ENCODE measurements around the gene PDE4D. TPM values are rescaled to one million over a fixed set of nuclear protein-coding genes. Genes with fewer than 3 reads are reported as not detected.

Gene PDE4D
- total and polyA plus RNA-seq, 2 of the 4 experiments (the other 2 are of a cell fraction) = 1.4 to 7.9 TPM

- dilution Hi-C loops (cut with HindIII; ENCODE audit: low sequenced_read_pairs, unreplicated experiment) = no loop called here
- intact Hi-C loops (cut with micrococcal nuclease) = no loop called here
- H3K79me1 ChIP-seq (ENCODE audit: low read depth in 1 of 2, low read length in 2 of 2) = no peaks in the 10 kb centered on the region
Observed at GRCh38 chr5:59418808-59419207, 474.7 kb downstream of the PDE4D start.

More at GRCh38 chr5:59418808-59419207, 474.7 kb downstream of the PDE4D start:
- in situ Hi-C loops (cut with MboI; ENCODE audit: low sequenced_read_pairs) = no loop called here
- H3K9ac ChIP-seq (ENCODE audit: low read depth, low read length) = no peak overlapping the region
- no peaks in the 10 kb centered on the region for H3K27me3 ChIP-seq (ENCODE audit: control insufficient read depth, insufficient read depth, low read length)
- TF ChIP-seq BHLHE40 (IDR thresholded peaks at IDR 0.05; ENCODE audit: low read depth, low read length) (no peak), NFE2L2 (IDR thresholded peaks at IDR 0.05; ENCODE audit: low read depth, low read length) (no peak), ELK1 (IDR thresholded peaks at IDR 0.05; ENCODE audit: borderline replicate concordance, low read depth, low read length) (no peak), MAZ (IDR thresholded peaks at IDR 0.05; ENCODE audit: borderline replicate concordance, low read depth, low read length) (no peak), USF2 (IDR thresholded peaks at IDR 0.05; ENCODE audit: low read depth, low read length) (no peak), FOS (IDR thresholded peaks at IDR 0.05; ENCODE audit: low read depth, low read length) (no peak), SMC3 (IDR thresholded peaks at IDR 0.05; ENCODE audit: low read depth, low read length) (no peak), MXI1 (IDR thresholded peaks at IDR 0.05; ENCODE audit: borderline replicate concordance, low read depth, low read length) (no peak)
- no peak overlapping the region for H2BK15ac ChIP-seq (ENCODE audit: low read depth, low read length)
- H3K9me3 ChIP-seq (ENCODE audit: control insufficient read depth, insufficient read depth, low read length) = no peaks in the 10 kb centered on the region
- BruUV-seq (replicated peaks) = no TSS peak
- POLR2A ChIA-PET (ENCODE audit: unreplicated experiment) = no interaction called here
- no peak overlapping the region for H3K4ac ChIP-seq (ENCODE audit: low read depth, low read length)
- DNase-seq = no peak
- no peaks in the 10 kb centered on the region for H3K9me1 ChIP-seq (ENCODE audit: insufficient read depth, low read length)
- H4K20me1 ChIP-seq (ENCODE audit: insufficient read depth, low read length) = no peaks in the 10 kb centered on the region
- no peak overlapping the region for H2BK5ac ChIP-seq (ENCODE audit: low read depth, low read length, poor library complexity, severe bottlenecking)
- no peak overlapping the region for H4K91ac ChIP-seq (ENCODE audit: insufficient read depth, low read depth, low read length)
- no peaks in the 10 kb centered on the region for H3K4me1 ChIP-seq (ENCODE audit: control insufficient read depth, insufficient read depth, low read length)
- no peak overlapping the region for H3K23ac ChIP-seq (ENCODE audit: low read depth, low read length)
- no peaks in the 10 kb centered on the region for H3K36me3 ChIP-seq (ENCODE audit: control insufficient read depth, insufficient read depth, low read length)
- no peak overlapping the region for H2AFZ ChIP-seq (replicated peaks; ENCODE audit: low read length, poor library complexity)
- no peak overlapping the region for H3K4me2 ChIP-seq (ENCODE audit: low read depth, low read length)
- no peak overlapping the region for H2AK5ac ChIP-seq (ENCODE audit: low read depth, low read length)
- ATAC-seq (ENCODE audit: low read depth) = no peak
- H3K14ac ChIP-seq (replicated peaks; ENCODE audit: low read depth, low read length) = no peak overlapping the region
- H2BK120ac ChIP-seq (ENCODE audit: low read depth, low read length) = no peak overlapping the region
- H3K56ac ChIP-seq (ENCODE audit: extremely low read depth, insufficient read depth, low read length) = no peak overlapping the region
- CTCF ChIA-PET = no interaction called here
- H4K5ac ChIP-seq (ENCODE audit: low read depth, low read length) = no peak overlapping the region
- no CpG with 5 or more reads among the region's 1 CpG for WGBS, 2 experiments (ENCODE audit: extremely low coverage in 2 of 2, insufficient read length in 1 of 2)
- H3K27ac ChIP-seq (ENCODE audit: insufficient read depth, low read length) = no peak overlapping the region
- no peak overlapping the region for H4K8ac ChIP-seq (ENCODE audit: low read depth in 2 of 2, low read length in 2 of 2)
- H3K18ac ChIP-seq (ENCODE audit: low read depth, low read length) = no peak overlapping the region
- no peak overlapping the region for H2AK9ac ChIP-seq (replicated peaks; ENCODE audit: low read depth, low read length, poor library complexity)
- H3K4me3 ChIP-seq (ENCODE audit: insufficient read depth, low read depth, low read length) = no peak overlapping the region
- no peak overlapping the region for H2BK20ac ChIP-seq (ENCODE audit: low read depth, low read length)

All from IMR-90 (cell line).